Retinal pigment epithelial cell (primary cell): ENCODE data around the gene ASB5.
"Not testable (repeated sequence)": the region's sequence is repeated elsewhere in the genome, so short reads cannot be mapped to it uniquely, and the experiment has no call there.

Experiments used
- DNase-seq: peaks from one replicate; pipeline ENCODE4 v3.0.0-alpha.2; 2010; ENCODE audit warnings: low read depth
- H3K4me3 ChIP-seq: 2 replicates; pipeline ENCODE4 v1.5.1; 2011; ENCODE audit warnings: mild to moderate bottlenecking, low read length, control low read depth, moderate library complexity
- TF ChIP-seq, protein P1 (sequence below): conservative IDR thresholded peaks from 2 replicates; pipeline ENCODE4 v1.5.1; 2011; ENCODE audit warnings: low read depth, low read length, control low read depth, inconsistent platforms

Gene ASB5

DNA sequence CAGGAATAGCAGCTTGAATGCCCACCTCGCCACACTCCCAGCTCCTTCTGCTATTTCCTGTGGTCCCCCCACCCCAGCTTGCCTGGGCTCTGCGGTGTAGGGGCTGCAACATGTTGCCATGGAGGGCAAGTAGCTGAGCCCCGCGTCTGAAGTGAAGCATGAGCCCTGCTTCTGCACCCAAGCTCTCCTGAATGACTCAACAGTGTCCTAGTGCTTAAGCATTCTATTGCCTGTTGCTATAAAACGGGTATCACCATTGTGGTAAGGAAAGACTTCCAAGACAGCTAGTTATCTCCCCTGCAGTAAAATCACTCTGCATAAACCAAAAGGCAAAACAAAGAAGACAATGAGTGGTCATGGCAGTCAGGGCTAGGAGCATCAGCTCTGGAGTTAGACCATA is 42.3 kb downstream of the ASB5 start:
- no peak for DNase-seq
- TF ChIP-seq, protein P1, sequence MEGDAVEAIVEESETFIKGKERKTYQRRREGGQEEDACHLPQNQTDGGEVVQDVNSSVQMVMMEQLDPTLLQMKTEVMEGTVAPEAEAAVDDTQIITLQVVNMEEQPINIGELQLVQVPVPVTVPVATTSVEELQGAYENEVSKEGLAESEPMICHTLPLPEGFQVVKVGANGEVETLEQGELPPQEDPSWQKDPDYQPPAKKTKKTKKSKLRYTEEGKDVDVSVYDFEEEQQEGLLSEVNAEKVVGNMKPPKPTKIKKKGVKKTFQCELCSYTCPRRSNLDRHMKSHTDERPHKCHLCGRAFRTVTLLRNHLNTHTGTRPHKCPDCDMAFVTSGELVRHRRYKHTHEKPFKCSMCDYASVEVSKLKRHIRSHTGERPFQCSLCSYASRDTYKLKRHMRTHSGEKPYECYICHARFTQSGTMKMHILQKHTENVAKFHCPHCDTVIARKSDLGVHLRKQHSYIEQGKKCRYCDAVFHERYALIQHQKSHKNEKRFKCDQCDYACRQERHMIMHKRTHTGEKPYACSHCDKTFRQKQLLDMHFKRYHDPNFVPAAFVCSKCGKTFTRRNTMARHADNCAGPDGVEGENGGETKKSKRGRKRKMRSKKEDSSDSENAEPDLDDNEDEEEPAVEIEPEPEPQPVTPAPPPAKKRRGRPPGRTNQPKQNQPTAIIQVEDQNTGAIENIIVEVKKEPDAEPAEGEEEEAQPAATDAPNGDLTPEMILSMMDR: no peak
- H3K4me3 ChIP-seq: no peak overlapping the region

DNA sequence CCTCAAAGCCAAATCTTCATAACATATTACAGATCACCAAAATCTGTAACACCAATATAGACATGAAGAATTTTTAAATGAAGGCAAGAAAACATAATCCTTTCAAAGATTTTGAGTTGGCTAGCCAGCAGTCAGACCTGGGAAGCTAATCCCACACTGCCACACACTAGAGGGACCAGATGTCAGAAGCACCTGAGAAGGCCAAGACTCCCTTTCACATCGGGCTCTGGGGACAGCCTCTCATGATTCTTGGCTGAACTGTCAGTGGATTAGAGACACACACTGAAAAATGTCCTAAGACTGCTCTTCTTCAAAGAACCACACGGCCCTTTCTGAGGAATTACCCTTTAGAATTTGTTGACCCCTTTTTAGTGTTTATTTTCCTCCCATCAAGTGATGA is 45.5 kb downstream of the ASB5 start:
- no peak for DNase-seq
- no peak overlapping the region for H3K4me3 ChIP-seq
- TF ChIP-seq, protein P1: no peak

DNA sequence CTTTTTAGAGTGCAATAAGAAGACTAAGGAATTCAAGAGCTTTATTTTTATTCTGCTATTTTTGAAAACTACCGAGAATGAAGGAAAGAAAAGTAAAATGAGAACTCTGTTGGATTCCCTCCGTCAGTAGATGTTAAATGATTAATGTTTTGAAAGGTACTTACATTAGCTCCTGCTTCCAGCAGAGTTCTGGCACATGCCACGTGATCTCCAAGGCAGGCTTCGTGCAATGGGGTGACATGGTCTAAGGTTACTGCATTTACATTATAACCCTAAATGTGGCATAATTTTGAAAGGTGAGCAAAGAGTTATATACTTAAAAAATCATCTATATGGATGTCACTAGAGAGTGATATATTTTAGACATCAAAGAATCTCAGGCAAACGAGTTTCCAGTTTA is 46.9 kb downstream of the ASB5 start:
- no peak overlapping the region for H3K4me3 ChIP-seq
- TF ChIP-seq, protein P1: no peak
- no peak for DNase-seq

DNA sequence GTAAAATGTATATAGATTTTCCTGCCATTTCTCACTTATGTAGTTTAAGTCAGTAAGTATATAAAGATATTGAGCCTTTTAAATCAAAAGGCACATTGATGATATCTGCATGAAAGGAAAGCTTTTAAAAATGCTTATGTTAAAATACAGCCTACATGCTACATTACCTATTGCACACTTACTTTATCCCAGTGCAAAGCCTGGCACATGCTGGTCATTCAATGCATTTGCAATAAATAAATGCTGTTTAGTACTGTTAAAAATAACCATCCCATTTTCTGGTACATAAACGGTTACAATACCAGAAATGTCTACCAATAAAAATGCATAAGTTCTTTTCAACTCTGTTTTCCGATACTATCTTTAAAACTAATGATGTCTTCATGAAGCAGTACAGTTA is 51.5 kb downstream of the ASB5 start:
- H3K4me3 ChIP-seq: no peak overlapping the region
- DNase-seq: no peak
- TF ChIP-seq, protein P1: no peak

DNA sequence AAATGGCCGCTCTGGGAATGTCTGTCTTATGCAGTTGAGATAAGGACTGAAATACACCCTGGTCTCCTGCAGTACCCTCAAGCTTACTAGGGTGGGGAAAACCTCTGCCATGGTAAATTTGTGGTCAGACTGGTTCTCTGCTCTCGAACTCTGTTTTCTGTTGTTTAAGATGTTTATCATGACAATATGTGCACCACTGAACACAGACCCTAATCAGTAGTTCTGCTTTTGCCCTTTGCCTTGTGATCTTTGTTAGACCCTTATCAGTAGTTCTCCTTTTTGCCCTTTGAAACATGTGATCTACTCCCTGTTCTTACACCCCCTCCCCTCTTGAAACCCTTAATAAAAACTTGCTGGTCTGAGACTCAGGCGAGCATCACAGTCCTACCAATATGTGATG is 56.7 kb downstream of the ASB5 start:
- DNase-seq, H3K4me3 ChIP-seq: not testable (repeated sequence)

DNA sequence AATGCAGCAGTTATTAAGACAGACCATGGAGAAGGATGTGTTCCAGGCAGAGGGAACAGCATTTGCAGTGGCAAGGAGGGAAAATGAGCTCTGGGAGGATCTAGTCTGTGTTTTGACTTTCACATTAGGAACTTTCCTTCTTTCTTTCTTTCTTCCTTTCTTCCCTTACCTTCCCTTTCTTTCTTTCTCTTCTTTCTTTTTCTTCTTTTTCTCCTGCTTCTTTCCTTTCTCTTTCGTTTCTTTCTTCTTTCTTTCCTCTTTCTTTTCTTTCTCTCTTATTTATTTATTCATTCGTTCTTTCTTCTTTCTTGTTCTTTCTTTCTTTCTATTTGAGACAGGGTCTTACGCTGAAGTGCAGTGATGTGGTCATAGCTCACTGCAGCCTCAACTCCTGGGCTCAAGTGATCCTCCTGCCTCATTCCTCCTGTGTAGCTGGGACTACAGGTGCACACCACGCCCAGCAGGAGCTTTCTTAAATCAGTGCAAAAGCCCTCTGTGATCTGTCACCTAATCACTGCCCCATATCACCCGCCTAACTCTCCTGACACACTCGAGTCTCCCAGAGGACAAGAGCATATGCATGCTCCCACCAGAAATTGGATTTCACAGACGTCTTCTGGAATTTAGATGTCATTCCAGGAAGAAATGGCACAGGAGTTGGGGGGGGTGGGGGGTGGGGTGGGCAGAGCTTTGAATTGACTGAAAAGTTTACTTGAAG is 58.3 kb downstream of the ASB5 start:
- no peak overlapping the region for H3K4me3 ChIP-seq
- DNase-seq: no peak
- TF ChIP-seq, protein P1: no peak

DNA sequence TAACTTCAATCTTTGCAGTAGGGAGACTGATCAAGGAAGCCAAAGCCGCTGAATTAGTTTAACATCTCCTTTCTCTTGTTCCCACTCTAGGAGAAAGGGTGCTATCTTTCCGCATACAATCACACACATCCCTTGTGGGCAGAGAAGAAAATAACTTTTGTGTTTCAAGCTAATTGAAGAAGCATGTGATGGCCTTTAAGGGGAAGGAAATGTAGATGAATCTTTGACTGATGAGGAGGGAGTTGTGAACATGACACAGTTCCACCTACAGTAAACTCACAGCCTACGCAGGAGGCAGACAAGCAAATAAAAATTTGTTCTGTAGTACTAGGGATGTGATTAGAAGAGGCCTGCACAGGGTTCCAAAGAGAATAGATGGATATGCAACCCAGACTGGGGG is 58.9 kb downstream of the ASB5 start:
- no peak overlapping the region for H3K4me3 ChIP-seq
- DNase-seq: no peak
- TF ChIP-seq, protein P1: no peak

DNA sequence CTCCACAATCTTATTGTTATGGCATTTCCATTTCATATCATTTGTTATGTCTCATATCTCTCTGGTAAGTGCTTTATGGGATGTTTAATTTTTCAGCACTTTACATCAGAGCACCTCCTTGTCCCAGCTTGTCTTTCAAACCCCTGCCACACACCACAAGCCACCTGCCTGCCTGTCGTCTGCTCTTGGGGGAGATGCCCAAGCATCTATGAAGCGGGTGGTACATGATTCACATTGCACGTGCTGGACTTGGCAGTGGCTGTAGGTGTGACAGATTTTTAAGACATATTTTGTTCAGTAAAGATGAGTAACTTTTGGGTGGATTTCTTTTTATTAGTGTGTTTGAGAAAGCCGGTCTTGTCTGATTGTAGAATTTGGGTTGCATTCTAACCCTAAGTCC is 59.5 kb downstream of the ASB5 start:
- DNase-seq: no peak
- no peak overlapping the region for H3K4me3 ChIP-seq
- TF ChIP-seq, protein P1: no peak
